Activated CD8-positive, alpha-beta memory T cell treated with anti-CD3 and anti-CD28 coated beads, Interleukin-2, amount 50 U/mL, for 4 hours (primary cell): ENCODE results near the gene SFXN1.
A peak's percentile ranks its signal among the peaks of the same experiment; 100 is the strongest.
"Not testable (repeated sequence)": the region's sequence is repeated elsewhere in the genome, so short reads cannot be mapped to it uniquely, and the experiment has no call there.

Experiments
- DNase-seq: peaks from one replicate; pipeline ENCODE4 v3.0.0-alpha.2; 2020

Gene SFXN1, protein sequence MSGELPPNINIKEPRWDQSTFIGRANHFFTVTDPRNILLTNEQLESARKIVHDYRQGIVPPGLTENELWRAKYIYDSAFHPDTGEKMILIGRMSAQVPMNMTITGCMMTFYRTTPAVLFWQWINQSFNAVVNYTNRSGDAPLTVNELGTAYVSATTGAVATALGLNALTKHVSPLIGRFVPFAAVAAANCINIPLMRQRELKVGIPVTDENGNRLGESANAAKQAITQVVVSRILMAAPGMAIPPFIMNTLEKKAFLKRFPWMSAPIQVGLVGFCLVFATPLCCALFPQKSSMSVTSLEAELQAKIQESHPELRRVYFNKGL

DNA sequence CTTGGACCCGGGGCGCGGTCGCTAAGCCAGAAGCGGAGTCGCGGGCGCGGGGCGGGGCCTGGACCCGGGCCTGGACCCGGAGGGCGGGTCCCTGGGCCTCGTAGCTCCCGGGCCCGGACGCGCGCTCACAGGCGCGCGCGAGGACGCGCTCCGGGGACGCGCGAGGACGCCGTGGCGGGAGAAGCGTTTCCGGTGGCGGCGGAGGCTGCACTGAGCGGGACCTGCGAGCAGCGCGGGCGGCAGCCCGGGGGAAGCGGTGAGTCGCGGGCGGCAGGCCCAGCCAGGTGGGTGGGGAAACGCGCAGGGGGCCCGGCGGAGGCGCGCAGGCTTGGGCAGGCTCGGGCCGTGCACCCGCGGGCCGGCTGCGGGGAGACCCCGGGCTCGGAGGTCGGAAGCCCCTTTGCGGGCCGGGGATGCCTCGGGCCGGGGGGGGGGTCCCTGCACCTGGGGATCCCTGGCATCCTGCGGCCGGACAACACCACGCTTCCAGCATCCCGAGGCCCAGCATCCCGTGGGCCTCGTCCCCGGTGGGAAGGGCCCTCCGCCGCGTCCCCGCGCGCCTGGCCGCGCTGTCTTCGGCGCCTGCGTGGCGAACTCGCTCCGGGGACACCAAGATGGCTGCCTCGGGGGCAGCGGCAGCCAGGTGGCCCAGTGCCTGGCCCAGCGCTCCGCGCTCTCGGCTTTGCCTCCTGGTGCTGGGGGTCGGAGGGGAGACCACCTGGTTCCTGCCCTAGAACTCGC, at the start of gene SFXN1:
Gene SFXN1 (plus strand): TSS at position 177 of the 741 bp plus-strand sequence. CDS start 13,544 bp downstream, outside the sequence.
- DNase-seq: peak; percentile 83

DNA sequence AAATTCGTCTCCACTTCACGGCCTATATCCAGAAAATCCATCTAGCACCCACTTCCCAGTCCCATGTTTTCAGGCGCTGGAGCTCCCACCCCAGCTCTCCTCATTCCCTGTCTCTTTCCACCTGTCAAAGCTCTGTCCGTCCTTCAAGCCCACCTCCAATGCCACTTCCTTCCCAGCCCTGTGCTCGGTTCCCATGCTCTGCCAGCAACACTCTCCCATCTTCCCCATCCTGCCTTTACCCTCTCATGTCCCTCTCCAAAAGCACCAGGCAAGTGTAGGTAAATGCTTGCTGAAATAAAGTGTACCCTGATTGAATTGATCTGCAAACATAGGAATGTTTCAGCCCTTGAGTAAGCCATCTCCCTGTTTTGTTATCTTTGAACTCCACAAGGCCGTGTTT, 43.6 kb upstream of the SFXN1 start:
- DNase-seq: no peak

DNA sequence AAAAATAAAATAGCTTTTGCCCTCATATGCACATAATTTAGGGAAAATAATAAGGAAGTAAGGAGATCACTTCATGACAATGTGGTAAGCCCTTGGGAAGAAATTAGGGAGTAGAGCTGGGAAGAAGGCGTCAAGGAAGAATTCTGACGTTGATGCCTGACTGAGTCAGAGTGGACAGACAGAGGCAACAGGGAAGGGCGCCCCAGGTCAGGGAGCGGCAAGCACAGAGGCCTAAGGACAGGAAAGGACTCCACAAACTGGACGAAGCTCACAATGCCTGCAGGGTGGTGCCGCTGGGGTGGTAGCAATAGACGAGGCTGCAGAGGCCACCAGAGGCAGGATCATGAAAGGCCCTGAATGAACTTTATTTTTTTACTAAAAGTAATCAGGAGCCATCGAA, 42.0 kb upstream of the SFXN1 start:
- no peak for DNase-seq

DNA sequence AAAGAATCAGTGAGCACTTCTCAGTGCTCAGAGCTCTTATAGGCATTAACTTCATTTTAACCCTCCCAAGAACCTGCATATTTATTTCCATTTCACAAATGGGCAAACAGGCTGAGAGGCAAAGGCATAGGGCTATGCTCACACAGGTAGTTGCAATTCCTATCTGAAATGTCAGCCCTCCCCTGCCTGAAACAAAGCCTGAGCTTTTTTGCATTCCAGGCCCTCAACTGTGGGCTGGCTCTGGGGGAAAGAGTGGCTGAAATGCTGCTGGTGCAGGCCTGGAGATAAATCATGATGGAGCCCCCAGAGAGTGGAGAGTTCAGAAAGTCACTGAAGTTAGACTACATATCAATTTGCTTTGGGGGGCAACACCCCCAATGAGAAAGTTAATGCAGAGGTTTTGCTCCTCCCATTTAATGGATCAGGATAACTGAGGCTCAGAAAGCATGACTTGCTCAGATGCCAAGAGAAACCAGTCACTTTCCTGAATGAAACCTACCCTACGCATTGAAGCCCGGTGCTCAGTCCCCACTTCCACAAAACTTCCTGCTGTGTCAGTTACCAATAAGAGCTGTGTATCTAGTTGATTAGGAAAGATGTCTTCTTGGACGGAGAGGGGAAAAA, 40.0 kb upstream of the SFXN1 start:
- DNase-seq: no peak

DNA sequence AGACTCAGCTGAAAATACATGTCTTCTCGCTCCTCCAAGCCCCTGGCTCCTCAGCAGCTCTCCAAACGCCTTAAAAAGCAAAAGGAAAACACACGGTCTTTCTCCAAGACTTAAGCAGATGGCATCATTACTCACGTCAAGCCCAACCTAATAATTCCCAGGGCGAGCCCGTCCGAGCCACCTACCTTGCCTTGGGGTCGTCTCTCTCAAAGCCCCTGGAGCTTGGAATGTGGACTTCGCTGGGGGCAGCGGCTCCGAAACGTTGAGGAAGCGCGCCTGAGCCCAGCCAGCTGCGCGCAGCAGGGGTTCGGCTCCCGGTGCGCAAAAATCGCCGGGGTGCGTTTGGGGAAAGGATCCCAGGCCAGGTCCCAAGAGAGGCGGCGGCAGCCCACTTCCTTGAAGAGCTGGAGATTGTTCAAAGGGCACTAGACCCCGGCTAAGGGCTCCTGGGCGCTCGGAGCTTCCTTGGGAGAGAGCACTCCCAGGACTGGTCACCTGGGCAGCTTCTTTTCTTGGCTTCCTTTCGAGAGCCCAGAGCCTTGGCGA, 34.8 kb upstream of the SFXN1 start:
- no peak for DNase-seq

DNA sequence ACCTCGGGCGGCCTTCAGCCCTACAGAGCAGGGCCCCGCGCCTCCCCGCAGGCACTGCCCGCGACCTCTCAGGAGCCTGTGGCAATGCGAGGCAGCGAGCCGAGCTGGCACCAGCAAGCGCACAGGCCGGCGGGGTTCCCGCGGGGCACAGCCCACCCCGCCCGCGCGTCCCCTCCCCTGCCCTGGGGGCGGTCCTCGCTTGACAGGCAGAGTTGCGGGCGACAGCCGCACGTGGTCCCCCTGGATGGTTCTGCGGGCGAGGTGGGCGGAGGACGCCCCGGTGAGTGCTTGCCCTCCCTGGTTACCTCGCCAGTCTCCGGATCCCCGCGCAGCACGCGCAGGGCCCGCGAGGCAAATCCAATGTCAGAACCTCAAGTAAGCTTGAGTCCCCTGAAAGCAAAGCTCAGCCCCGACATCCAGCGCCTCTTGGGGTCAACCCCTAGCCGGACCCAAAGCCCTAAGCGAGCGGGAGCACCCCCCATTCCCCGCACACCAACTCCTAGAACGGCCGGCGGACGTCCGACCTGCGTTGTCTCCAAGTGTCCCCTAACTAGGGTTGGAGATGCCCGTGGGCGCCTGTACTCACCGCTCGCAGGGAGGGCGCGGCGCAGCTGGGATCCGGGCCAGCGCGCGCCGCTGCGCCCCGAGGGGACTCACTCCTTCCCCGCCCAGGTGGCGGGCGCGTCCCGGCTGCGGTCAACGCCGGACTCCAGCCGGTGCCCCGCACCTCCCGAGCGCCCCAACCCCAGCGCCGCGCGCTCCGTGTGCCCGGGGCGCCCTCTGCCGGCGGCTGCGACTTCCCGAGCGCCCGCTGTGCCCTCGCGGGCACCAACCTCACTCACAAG, 34.1 kb upstream of the SFXN1 start, which contains the start of gene DRD1:
Gene DRD1 (minus strand): TSS at position 123 of the 845 bp plus-strand sequence. CDS start 1,083 bp downstream, outside the sequence.
- peak; percentile 60 for DNase-seq

DNA sequence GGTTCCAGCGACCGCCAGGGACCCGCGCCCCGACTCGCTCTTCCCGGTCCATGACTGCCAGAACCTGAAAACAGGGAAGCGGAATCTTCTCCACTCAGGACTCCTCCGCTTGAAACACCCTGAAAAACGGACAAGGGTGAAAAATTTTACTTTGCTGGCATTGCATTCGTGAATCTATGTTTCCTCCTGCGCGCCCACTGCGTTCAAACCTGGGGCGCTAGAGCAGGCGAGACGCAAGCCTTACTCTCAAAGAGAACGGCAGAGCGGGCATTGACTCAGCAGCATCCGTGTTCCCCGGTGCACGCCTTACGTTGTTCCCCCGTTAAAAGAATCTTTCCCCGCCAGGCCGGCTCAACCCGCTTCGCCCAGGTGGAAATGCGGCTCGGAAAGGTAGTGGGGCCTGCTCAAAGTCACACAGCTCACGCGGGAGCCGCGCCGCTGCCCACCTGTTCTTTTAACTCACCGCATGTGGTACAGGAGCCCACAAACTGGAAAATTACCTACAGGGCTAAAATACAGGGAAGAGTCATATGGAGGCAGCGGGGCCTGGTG, 33.4 kb upstream of the SFXN1 start:
- DNase-seq: no peak

DNA sequence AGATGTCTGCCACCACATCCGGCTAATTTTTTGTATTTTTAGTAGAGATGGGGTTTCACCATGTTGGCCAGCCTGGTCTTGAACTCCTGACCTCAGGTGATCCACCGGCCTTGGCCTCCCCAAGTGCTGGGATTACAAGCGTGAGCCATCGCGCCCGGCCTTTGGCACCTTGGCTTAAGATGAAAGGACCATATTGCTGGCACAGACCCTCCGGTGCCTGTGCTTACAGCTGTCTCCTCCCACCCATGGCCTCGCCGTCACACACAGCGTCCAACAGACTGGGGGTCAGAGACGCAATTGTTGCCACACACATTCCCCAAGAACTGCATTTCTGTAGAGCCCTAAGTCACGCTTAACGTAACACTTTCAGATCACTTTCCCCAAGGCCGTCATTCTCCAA, 32.0 kb upstream of the SFXN1 start:
- not testable (repeated sequence) for DNase-seq

DNA sequence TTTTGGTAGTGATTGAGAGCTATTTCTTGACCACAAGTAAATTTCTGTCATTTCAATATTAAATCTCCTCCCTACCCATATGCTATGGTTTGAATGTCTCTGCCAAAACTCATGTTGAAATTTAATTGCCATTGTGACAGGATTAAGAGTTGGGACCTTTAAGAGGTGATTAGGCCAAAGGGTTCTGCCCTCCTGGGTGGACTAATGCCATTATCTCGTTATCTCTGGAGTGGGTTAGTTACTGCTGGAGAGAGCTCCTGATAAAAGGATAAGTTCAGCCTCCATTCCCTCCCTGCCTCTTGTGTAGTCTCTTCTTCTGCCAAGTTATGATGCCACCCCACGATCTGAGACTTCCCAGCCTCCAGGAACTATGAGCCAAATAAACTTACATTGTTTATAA, 30.8 kb upstream of the SFXN1 start:
- no peak for DNase-seq

DNA sequence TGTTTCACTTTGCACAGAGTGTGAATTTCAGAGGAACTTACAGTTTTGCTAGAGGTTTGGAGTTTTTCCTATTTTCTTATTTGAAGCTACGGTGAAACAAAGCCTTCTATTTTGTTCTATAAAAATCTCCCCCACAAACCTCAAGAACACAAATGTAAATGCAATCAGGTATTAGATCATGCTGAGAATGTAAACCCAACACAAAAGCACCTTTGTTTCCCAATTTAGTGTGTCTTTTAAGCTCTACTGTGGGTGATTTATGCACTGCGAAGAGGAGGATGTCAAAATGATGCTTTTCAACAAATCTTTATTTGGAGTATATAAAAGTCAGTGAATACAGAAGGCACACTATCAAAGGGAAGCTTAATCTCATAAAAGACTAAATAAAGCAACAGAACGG, 30.1 kb upstream of the SFXN1 start:
- no peak for DNase-seq

DNA sequence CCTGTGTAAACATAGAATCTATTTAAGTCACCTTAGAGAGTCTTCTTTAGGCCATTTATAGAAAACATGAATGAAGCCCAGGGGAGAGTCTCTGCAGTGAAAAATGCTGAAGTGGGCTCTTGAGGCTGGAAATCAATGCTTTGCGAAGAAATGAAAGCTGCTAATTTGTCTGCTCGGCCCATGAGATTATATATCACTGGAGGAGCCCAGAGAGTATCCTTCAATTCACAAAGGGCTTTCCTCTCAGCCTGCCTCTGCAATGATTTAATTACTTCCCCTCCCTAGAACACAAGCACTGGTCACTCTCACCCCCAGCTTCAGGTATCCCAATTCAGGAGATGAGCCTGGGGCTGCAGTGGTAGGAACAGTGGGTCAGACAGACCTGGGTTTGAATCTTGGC, 26.2 kb upstream of the SFXN1 start:
- no peak for DNase-seq

DNA sequence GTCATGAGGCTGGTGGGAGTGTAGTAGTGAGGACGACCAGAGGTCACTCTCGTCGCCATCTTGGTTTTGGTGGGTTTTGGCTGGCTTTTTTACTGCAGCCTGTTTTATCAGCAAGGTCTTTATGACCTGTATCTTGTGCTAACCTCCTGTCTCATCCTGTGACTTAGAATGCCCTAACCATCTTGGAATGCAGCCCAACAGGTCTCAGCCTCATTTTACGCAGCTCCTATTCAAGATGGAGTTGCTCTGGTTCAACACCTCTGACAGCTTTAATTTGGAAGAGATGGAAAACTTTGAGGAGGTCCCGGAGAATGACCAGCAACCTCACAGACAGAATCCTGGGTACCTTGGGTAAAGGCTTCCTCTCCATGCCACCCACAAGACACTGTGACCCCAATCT, 24.0 kb upstream of the SFXN1 start:
- DNase-seq: not testable (repeated sequence)

DNA sequence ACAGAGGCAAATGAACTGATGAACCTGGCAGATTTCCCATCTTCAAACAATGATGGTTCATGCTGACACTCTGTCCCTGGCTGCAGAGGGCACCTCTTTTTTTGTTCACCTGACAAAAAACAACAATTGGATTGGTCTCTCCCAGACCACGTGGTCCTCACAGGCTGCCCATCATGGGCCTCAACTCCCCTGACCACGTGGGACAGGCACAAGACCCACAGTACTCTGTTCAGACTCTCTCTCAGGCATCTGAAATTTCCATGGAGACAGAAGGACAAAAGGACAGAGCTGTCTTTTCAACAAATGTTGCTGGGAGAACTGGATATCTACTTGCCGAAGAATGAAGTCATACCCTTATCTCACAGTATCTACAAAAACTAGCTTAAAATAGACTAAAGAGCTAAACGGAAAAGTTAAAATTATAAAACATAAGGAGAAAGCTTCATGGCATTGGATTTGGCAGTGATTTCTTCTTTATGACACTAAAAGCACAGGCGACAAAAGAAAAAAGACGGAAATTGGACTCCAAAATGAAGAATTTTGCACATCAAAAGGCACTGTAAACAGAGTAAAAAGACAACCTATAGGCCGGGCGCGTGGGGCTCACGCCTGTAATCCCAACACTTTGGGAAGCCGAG, 22.1 kb upstream of the SFXN1 start:
- no peak for DNase-seq

DNA sequence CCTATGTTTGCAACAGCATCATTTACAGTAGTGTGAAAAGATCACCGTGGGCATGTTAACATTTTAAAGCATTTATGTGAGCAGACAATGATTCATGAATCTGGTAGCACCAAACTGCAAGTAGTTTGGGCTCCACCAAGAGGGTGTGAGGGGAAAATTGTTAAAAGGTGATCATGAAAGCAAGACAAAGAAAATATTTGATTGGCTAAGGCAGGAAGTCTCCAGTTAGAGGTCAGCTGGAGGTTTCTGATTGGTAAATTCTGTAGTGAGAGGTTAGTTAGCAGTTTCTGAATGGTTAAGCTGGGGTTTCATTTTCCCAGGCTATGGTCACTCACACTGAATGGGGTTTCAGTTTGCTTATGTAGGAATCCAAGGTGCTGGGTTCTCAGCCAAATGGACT, 20.9 kb upstream of the SFXN1 start:
- no peak for DNase-seq

DNA sequence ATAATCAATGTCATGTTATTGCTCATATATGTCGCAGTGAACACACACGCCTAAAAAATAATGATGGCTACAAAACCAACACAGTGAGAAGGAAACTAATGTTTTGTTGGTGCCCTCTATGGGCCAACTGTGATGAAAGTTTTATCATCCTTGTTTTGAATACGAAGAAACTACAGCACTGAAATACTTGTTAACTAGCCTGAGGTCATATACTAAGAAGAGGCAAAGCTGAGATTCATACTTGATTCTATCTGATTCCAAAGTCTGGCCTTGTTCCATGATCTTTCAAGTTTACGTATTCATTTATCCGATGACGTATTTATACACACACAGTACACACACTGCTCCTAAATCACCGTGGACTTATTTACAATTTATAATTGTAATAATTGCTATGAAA, 18.2 kb upstream of the SFXN1 start:
- DNase-seq: no peak

DNA sequence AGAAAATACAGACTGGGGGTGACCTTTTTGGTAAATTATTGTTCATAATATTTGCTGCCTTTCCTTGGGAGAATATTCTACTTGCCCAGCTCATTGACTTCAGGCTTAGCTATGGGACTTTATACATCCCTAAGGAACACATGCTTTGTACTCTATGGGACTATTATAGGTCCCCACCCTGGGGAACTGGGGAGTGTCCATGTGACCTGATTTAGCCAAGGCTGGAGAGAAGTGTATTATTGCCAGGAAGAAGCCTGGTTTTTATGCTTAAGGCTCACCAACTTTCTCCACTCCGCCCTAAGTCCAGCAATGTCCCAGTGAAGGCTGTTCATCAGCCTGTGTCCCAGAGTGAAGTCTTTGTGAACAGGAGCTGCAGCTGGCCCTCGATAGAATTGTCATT, 17.8 kb upstream of the SFXN1 start:
- no peak for DNase-seq

DNA sequence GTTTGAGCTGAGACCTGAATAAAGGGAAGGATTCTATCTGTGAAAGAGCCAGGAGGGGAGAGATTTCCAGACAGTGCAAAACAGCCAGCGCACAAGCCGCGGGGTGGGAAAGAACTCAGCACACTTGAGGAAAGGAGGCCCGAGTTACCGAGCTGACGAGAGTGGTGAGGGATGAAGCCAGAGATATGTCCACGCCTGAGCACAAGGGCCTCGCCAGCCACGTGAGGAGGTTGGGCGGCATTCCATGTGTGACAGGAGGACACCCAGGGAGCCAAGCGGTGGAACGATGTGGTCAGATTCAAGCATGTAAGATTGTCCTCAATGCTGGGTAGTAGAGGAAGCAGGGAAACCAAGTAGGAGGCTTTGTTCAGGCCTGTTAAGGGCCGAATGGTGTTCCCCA, 17.0 kb upstream of the SFXN1 start:
- DNase-seq: no peak

DNA sequence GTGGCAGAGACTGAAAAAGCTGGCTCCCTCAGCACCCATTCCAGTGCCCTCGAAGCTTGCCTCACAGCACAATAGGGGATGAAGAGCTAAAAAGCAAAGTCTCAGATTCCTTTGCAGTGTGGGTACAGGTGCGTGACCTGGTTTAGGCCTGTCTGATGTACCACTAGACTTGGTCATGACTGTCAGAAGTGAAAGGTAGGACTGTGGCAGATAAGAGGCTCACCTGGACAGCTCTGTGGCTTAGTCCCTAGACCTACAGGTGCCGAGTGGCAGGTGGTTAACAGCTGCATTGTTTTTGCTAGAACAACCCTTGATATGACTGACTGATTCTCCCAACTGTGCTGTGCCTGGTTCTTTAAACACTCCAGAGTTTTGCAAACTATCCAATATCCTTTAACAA, 14.7 kb upstream of the SFXN1 start:
- DNase-seq: no peak

DNA sequence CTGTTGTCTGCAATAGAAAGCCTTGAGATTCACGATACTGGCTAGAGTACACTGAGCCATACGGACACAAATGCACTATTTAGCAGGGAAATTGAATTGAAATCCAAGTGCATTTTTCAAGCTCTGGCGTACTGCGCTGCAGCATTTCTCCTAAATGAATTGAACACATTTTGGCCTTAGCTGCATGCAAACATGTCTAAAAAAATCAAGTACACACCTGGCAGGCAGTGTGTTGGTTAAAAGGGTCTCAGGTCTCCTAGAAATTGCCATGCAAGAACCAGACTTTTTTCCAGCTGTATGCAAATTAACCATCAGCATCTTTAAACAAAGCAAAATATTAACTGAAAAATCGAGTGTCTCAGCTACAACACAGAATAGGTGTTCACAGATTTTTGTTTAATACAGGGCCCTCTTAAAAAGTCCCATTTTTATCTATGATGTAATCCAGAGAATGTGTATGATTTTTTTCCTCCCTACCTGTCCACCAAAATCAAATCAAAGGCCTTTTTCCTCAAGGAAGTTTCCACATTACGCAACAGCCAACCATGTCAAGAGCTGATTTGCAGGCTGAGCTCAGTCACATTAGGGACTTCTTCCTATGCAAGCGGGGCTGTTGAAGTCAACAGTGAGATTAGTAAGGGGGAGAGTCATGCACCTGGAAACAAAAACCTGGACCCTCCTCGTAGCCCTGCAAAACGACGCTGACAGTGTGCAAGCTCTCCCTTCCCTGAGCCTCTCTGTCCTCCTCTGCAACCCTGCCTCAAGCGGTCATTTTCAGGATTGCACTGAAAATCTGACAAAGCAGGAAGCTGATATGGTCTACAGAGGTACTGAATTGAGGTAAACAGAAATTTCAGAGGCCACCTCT, 14.1 kb upstream of the SFXN1 start:
- DNase-seq: peak; percentile 69

DNA sequence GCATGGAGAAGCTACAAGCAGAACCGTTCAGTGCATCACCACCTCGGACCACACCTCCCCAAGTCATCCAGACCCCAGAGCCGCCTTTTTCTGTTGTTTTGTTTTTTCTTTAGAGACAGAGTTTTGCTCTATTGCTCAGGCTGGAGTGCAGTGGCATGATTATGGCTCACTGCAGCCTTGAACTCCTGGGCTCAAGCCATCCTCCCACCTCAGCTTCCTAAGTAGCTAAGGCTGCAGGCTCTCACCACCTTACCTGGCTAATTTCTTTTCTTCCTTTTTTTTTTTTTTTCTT, 13.5 kb upstream of the SFXN1 start:
- DNase-seq: no peak

DNA sequence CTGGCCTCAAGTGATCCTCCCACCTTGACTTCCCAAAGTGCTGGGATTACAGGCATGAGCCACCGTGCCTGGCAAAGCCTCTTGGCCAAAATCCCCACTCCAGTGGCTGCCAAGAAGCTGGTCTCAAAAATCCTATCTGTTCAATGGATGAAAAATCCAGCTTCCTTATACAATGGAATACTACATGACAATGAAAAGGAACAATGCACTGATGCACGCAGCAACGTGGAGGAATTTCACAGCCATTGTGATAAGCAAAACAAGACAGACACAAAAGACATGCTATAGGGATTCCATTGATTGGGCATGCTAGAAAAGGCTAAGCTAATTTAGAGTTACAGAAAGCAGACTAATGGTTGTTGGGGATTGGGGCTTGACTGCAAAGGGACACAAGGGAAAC, 13.1 kb upstream of the SFXN1 start:
- no peak for DNase-seq
